ENCODE results near the gene VCAM1.

DNA sequence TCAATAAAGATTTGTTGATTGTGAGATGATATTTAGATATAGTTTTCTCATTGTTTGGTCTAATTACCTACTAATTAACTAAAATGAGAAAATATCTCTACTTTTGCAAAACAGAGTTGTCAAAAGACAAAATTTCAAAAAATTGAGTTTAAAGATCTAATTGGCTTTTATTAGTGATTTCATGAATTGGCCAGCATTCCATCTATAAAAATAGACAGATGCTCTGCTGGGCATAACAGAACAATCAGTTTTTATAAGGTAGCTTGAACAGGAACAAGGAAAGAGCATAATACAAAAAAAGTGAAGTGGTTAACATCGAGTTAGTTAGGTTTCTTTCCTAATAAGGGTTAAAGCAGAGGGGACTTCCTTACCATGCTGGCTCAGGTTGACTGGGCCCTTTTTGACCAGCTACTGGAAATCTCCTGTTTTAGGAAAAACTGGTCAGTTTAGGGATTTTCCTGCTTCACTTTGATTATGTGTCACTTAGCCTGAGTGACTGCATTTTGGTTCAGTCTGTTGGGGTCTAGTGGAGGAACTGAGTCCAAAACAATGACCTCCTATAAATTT lies 63.0 kb downstream of the VCAM1 start:
- no peak for TF ChIP-seq REST (IDR thresholded peaks at IDR 0.05; ENCODE audit: insufficient read depth in 1 of 2, low read depth in 2 of 2, low read length in 1 of 2)
- TF ChIP-seq, protein P1, sequence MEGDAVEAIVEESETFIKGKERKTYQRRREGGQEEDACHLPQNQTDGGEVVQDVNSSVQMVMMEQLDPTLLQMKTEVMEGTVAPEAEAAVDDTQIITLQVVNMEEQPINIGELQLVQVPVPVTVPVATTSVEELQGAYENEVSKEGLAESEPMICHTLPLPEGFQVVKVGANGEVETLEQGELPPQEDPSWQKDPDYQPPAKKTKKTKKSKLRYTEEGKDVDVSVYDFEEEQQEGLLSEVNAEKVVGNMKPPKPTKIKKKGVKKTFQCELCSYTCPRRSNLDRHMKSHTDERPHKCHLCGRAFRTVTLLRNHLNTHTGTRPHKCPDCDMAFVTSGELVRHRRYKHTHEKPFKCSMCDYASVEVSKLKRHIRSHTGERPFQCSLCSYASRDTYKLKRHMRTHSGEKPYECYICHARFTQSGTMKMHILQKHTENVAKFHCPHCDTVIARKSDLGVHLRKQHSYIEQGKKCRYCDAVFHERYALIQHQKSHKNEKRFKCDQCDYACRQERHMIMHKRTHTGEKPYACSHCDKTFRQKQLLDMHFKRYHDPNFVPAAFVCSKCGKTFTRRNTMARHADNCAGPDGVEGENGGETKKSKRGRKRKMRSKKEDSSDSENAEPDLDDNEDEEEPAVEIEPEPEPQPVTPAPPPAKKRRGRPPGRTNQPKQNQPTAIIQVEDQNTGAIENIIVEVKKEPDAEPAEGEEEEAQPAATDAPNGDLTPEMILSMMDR (IDR thresholded peaks at IDR 0.05), result no peak
- TF ChIP-seq POLR2AphosphoS5 (IDR thresholded peaks at IDR 0.05; ENCODE audit: low read depth, low read length), result no peak
- TF ChIP-seq SIN3A (IDR thresholded peaks at IDR 0.05; ENCODE audit: borderline replicate concordance, insufficient read depth, low read depth, low read length), result no peak
- TF ChIP-seq TCF7L2 (IDR thresholded peaks at IDR 0.05; ENCODE audit: low read depth, low read length), result no peak

Data from Panc1 (cell line).